ENCODE measurements around the gene C7orf57.

The C7orf57 gene

GRCh38 chr7:48085433-48085791, 50.1 kb downstream of the C7orf57 start:
- peak overlapping the region; percentile 98 for H3K27ac ChIP-seq (ENCODE audit: poor library complexity, severe bottlenecking)
- no peak overlapping the region for H3K4me3 ChIP-seq (ENCODE audit: severe bottlenecking)
- no peak for TF ChIP-seq CTCF (IDR thresholded peaks at IDR 0.05; ENCODE audit: poor library complexity, severe bottlenecking)
- no peaks in the 10 kb centered on the region for H3K27me3 ChIP-seq (ENCODE audit: insufficient read depth, poor library complexity, severe bottlenecking)
- no peak for ATAC-seq (ENCODE audit: low read depth)
- no peak for DNase-seq (ENCODE audit: low spot score)
- H3K36me3 ChIP-seq (ENCODE audit: low read depth), result peaks cover 9% of the 10 kb centered on the region
- peaks cover 63% of the 10 kb centered on the region for H3K4me1 ChIP-seq (ENCODE audit: insufficient read depth, poor library complexity, severe bottlenecking)
- no peaks in the 10 kb centered on the region for H3K9me3 ChIP-seq (ENCODE audit: severe bottlenecking)

- DNase-seq (ENCODE audit: low spot score) (no peak), ATAC-seq (ENCODE audit: low read depth) (no peak)
- TF ChIP-seq CTCF (IDR thresholded peaks at IDR 0.05; ENCODE audit: poor library complexity, severe bottlenecking), result no peak
- H3K4me3 ChIP-seq (ENCODE audit: severe bottlenecking), result no peak overlapping the region
- peak overlapping the region; percentile 98 for H3K27ac ChIP-seq (ENCODE audit: poor library complexity, severe bottlenecking)
- H3K36me3 ChIP-seq (ENCODE audit: low read depth), result peaks cover 14% of the 10 kb centered on the region
- no peaks in the 10 kb centered on the region for H3K27me3 ChIP-seq (ENCODE audit: insufficient read depth, poor library complexity, severe bottlenecking)
- no peaks in the 10 kb centered on the region for H3K9me3 ChIP-seq (ENCODE audit: severe bottlenecking)
- peaks cover 63% of the 10 kb centered on the region for H3K4me1 ChIP-seq (ENCODE audit: insufficient read depth, poor library complexity, severe bottlenecking)
These were observed 50.6 kb downstream of the C7orf57 start for GRCh38 chr7:48085942-48086341.

- H3K27ac ChIP-seq (ENCODE audit: poor library complexity, severe bottlenecking), result peak overlapping the region; percentile 98
- H3K9me3 ChIP-seq (ENCODE audit: severe bottlenecking), result no peaks in the 10 kb centered on the region
- TF ChIP-seq CTCF (IDR thresholded peaks at IDR 0.05; ENCODE audit: poor library complexity, severe bottlenecking), result no peak
- no peak overlapping the region for H3K4me3 ChIP-seq (ENCODE audit: severe bottlenecking)
- H3K36me3 ChIP-seq (ENCODE audit: low read depth), result peaks cover 29% of the 10 kb centered on the region
- ATAC-seq (ENCODE audit: low read depth) (no peak), DNase-seq (ENCODE audit: low spot score) (no peak)
- no peaks in the 10 kb centered on the region for H3K27me3 ChIP-seq (ENCODE audit: insufficient read depth, poor library complexity, severe bottlenecking)
- peaks cover 59% of the 10 kb centered on the region for H3K4me1 ChIP-seq (ENCODE audit: insufficient read depth, poor library complexity, severe bottlenecking)
These were observed 52.0 kb downstream of the C7orf57 start for GRCh38 chr7:48087349-48087748.

- peak overlapping the region; percentile 98 for H3K27ac ChIP-seq (ENCODE audit: poor library complexity, severe bottlenecking)
- H3K9me3 ChIP-seq (ENCODE audit: severe bottlenecking), result no peaks in the 10 kb centered on the region
- H3K27me3 ChIP-seq (ENCODE audit: insufficient read depth, poor library complexity, severe bottlenecking), result no peaks in the 10 kb centered on the region
- DNase-seq (ENCODE audit: low spot score) (peak; percentile 97), ATAC-seq (ENCODE audit: low read depth) (peak; percentile 54)
- peaks cover 41% of the 10 kb centered on the region for H3K36me3 ChIP-seq (ENCODE audit: low read depth)
- peaks cover 58% of the 10 kb centered on the region for H3K4me1 ChIP-seq (ENCODE audit: insufficient read depth, poor library complexity, severe bottlenecking)
- no peak for TF ChIP-seq CTCF (IDR thresholded peaks at IDR 0.05; ENCODE audit: poor library complexity, severe bottlenecking)
- peak overlapping the region; percentile 81 for H3K4me3 ChIP-seq (ENCODE audit: severe bottlenecking)
These were observed 53.3 kb downstream of the C7orf57 start for GRCh38 chr7:48088559-48089045.

- H3K36me3 ChIP-seq (ENCODE audit: low read depth), result peaks cover 48% of the 10 kb centered on the region
- no peaks in the 10 kb centered on the region for H3K27me3 ChIP-seq (ENCODE audit: insufficient read depth, poor library complexity, severe bottlenecking)
- peak within 1 kb of the TSS; percentile 98 for H3K27ac ChIP-seq (ENCODE audit: poor library complexity, severe bottlenecking)
- H3K9me3 ChIP-seq (ENCODE audit: severe bottlenecking), result no peaks in the 10 kb centered on the region
- H3K4me3 ChIP-seq (ENCODE audit: severe bottlenecking), result peak within 1 kb of the TSS; percentile 81
- DNase-seq (ENCODE audit: low spot score) (no peak), ATAC-seq (ENCODE audit: low read depth) (peak; percentile 62)
- peaks cover 61% of the 10 kb centered on the region for H3K4me1 ChIP-seq (ENCODE audit: insufficient read depth, poor library complexity, severe bottlenecking)
- TF ChIP-seq CTCF (IDR thresholded peaks at IDR 0.05; ENCODE audit: poor library complexity, severe bottlenecking), result no peak
These were observed 54.0 kb downstream of the C7orf57 start, which contains the start of gene UPP1 for GRCh38 chr7:48089046-48090003. TSS of gene UPP1 (plus strand) at chr7:48089265. CDS start at chr7:48094784, 5,519 bp downstream.
